HCT116 (cell line): Measurements from ENCODE around the gene LPAR2. TPM values are rescaled to one million over a fixed set of nuclear protein-coding genes. Genes with fewer than 3 reads are reported as not detected.

Experiments
- ATAC-seq: fragments of 200-7000 bp; cut with Tn5 transposase; 2 replicates; pipeline ENCODE4 v1.9.1; 2020; ENCODE audit warnings: mild to moderate bottlenecking, moderate library complexity
- BruUV-seq: library from RNA; stranded (reverse); fragments of 400-500 nt; replicated peaks from 2 replicates; lab custom pipeline; 2021; lab: Mats Ljungman, UMichigan
- CTCF ChIA-PET: fragments of 300-600 bp; sonication (Branson Sonifier 250); formaldehyde crosslinking; loops from one replicate; lab custom pipeline; 2021; ENCODE audit warnings: antibody characterized with exemption; lab: Charles Lee
- POLR2A ChIA-PET: fragments of 300-600, 350-600 bp; sonication (Branson Sonifier 250); formaldehyde crosslinking; loops from one replicate; lab custom pipeline; 2021; ENCODE audit warnings: antibody characterized with exemption; lab: Charles Lee
- RAD21 ChIA-PET, 2 experiments: fragments of 300-600 bp; sonication (Branson Sonifier 250); formaldehyde crosslinking; loops; one replicate each; lab custom pipeline; 2023; ENCODE audit warnings: low total read pairs in 2 of 2; ENCODE audit not compliant: uncharacterized antibody in 2 of 2, unreplicated experiment in 2 of 2, low non-redundant PET in 1 of 2; lab: Charles Lee
- DNase-seq: peaks from one replicate; pipeline ENCODE4 v3.0.0-alpha.2; 2010; ENCODE audit warnings: low read depth, low spot score
- H2AFZ ChIP-seq: fragments of 200-600 bp; shearing (Covaris generic), sonication (generic); 2 replicates; pipeline ENCODE4 v1.6.1; 2017; ENCODE audit warnings: low read depth, mixed run types, mixed read lengths, antibody characterized with exemption, low read length; ENCODE audit not compliant: poor library complexity, severe bottlenecking
- H3K27ac ChIP-seq: 2 replicates; pipeline ENCODE4 v1.5.1; 2012; ENCODE audit warnings: low read depth, low read length
- H3K27me3 ChIP-seq: fragments of 200-600 bp; sonication (generic); 2 replicates; pipeline ENCODE4 v1.6.1; 2016; ENCODE audit warnings: mixed run types, low read length, mixed read lengths; ENCODE audit not compliant: insufficient read depth
- H3K36me3 ChIP-seq, 2 experiments: fragments of 200-500 bp in 1 of 2; fragments of 200-600 bp in 1 of 2; sonication (Bioruptor generic) in 1 of 2; sonication (generic) in 1 of 2; 2 replicates each; pipeline versions ENCODE4 v1.5.1 to v1.6.1; 2014 to 2016; ENCODE audit warnings: low read length in 2 of 2, inconsistent platforms in 1 of 2, mixed read lengths in 1 of 2, mixed run types in 1 of 2; ENCODE audit not compliant: insufficient read depth in 2 of 2, control insufficient read depth in 1 of 2
- H3K4me1 ChIP-seq, 2 experiments: fragments of 200-600 bp in 1 of 2; sonication (generic) in 1 of 2; 2 replicates each; pipeline versions ENCODE4 v1.5.1 to v1.6.1; 2012 to 2017; ENCODE audit warnings: low read length in 2 of 2, inconsistent platforms in 1 of 2, mild to moderate bottlenecking in 1 of 2, mixed read lengths in 1 of 2, mixed run types in 1 of 2, moderate library complexity in 1 of 2; ENCODE audit not compliant: insufficient read depth in 2 of 2, control insufficient read depth in 1 of 2
- H3K4me2 ChIP-seq: fragments of 200-600 bp; sonication (generic); 2 replicates; pipeline ENCODE4 v1.6.1; 2017; ENCODE audit warnings: mixed run types, low read length, mixed read lengths
- H3K4me3 ChIP-seq, 2 experiments: fragments of 200-600 bp in 1 of 2; sonication (generic) in 1 of 2; replicated peaks in 1 of 2; 2 replicates each; pipeline ENCODE4 v1.5.1; 2011 to 2016; ENCODE audit warnings: low read length in 2 of 2, control low read depth in 1 of 2, low read depth in 1 of 2, mild to moderate bottlenecking in 1 of 2, mixed read lengths in 1 of 2, mixed run types in 1 of 2
- H3K79me2 ChIP-seq: fragments of 200-600 bp; sonication (generic); 2 replicates; pipeline ENCODE4 v1.6.1; 2017; ENCODE audit warnings: mild to moderate bottlenecking, mixed run types, low read length, moderate library complexity, mixed read lengths; ENCODE audit not compliant: insufficient read depth
- H3K9ac ChIP-seq: fragments of 200-600 bp; sonication (generic); 2 replicates; pipeline ENCODE4 v1.6.1; 2016; ENCODE audit warnings: low read length, mixed read lengths
- H3K9me2 ChIP-seq: fragments of 200-600 bp; sonication (generic), shearing (Covaris generic); 2 replicates; pipeline ENCODE4 v1.6.1; 2017; ENCODE audit warnings: mixed run types, mild to moderate bottlenecking, moderate library complexity; ENCODE audit not compliant: insufficient read depth
- H3K9me3 ChIP-seq, 2 experiments: fragments of 200-500 bp in 1 of 2; fragments of 200-600 bp in 1 of 2; sonication (Bioruptor generic) in 1 of 2; sonication (generic) in 1 of 2; 2 replicates each; pipeline ENCODE4 v1.6.1; 2014 to 2017; ENCODE audit warnings: low read length in 2 of 2, mixed read lengths in 2 of 2, inconsistent platforms in 1 of 2, low read depth in 1 of 2, mild to moderate bottlenecking in 1 of 2, mixed run types in 1 of 2, moderate library complexity in 1 of 2; ENCODE audit not compliant: control insufficient read depth in 1 of 2, insufficient read depth in 1 of 2
- H4K20me1 ChIP-seq: fragments of 200-600 bp; sonication (generic), shearing (Covaris generic); 2 replicates; pipeline ENCODE4 v1.6.1; 2017; ENCODE audit warnings: mixed run types, mild to moderate bottlenecking, moderate library complexity; ENCODE audit not compliant: insufficient read depth
- CBX3 ChIP-seq: IDR thresholded peaks from 2 replicates; pipeline ENCODE4 v1.6.1; 2012; ENCODE audit warnings: low read depth
- CEBPB ChIP-seq: IDR thresholded peaks from 2 replicates; pipeline ENCODE4 v1.6.1; 2012; ENCODE audit warnings: low read depth
- EGR1 ChIP-seq: IDR thresholded peaks from 2 replicates; pipeline ENCODE4 v1.6.1; 2012; ENCODE audit warnings: low read depth
- EZH2 ChIP-seq: fragments of 200-600 bp; sonication (generic); IDR thresholded peaks from 2 replicates; pipeline ENCODE4 v1.6.1; 2017; ENCODE audit warnings: antibody characterized with exemption, mixed run types
- EZH2phosphoT487 ChIP-seq: fragments of 200-600 bp; IDR thresholded peaks from 2 replicates; pipeline ENCODE4 v1.6.1; 2018; ENCODE audit warnings: antibody characterized with exemption, borderline replicate concordance
- JUND ChIP-seq: IDR thresholded peaks from 2 replicates; pipeline ENCODE4 v1.6.1; 2012
- MAX ChIP-seq: IDR thresholded peaks from 2 replicates; pipeline ENCODE4 v1.6.1; 2012
- POLR2A ChIP-seq: IDR thresholded peaks from 2 replicates; pipeline ENCODE4 v1.7.0; 2011; ENCODE audit warnings: borderline replicate concordance; ENCODE audit not compliant: insufficient read depth, insufficient read length; ENCODE audit errors: extremely low read depth
- POLR2AphosphoS5 ChIP-seq: IDR thresholded peaks from 2 replicates; pipeline ENCODE4 v1.6.1; 2011; ENCODE audit warnings: mild to moderate bottlenecking, low read depth, low read length, moderate library complexity
- RAD21 ChIP-seq: IDR thresholded peaks from 2 replicates; pipeline ENCODE4 v1.6.1; 2012; ENCODE audit warnings: low read depth, mild to moderate bottlenecking
- REST ChIP-seq: IDR thresholded peaks from 2 replicates; pipeline ENCODE4 v1.6.1; 2012; ENCODE audit warnings: low read depth
- SIN3A ChIP-seq: IDR thresholded peaks from 2 replicates; pipeline ENCODE4 v1.6.1; 2012; ENCODE audit warnings: low read depth
- SP1 ChIP-seq: IDR thresholded peaks from 2 replicates; pipeline ENCODE4 v1.6.1; 2012; ENCODE audit warnings: low read depth
- SRF ChIP-seq: IDR thresholded peaks from 2 replicates; pipeline ENCODE4 v1.6.1; 2012; ENCODE audit warnings: low read depth
- TCF7L2 ChIP-seq: IDR thresholded peaks from 2 replicates; pipeline ENCODE4 v1.7.0; 2011; ENCODE audit warnings: borderline replicate concordance, inconsistent platforms; ENCODE audit not compliant: insufficient read depth, insufficient read length; ENCODE audit errors: extremely low read depth
- YY1 ChIP-seq: IDR thresholded peaks from 2 replicates; pipeline ENCODE4 v1.6.1; 2011; ENCODE audit warnings: low read length, low read depth, moderate library complexity, mild to moderate bottlenecking; ENCODE audit not compliant: insufficient replicate concordance; ENCODE audit errors: extremely low read depth
- ZBTB33 ChIP-seq: IDR thresholded peaks from 2 replicates; pipeline ENCODE4 v1.6.1; 2011; ENCODE audit warnings: mild to moderate bottlenecking, low read length, moderate library complexity; ENCODE audit not compliant: insufficient replicate concordance; ENCODE audit errors: extremely low read depth
- ZFX ChIP-seq: fragments of 450-650 bp; IDR thresholded peaks from 2 replicates; pipeline ENCODE4 v1.6.1; 2017
- intact Hi-C: fragments of 100-400 bp; cut with micrococcal nuclease; formaldehyde crosslinking; loops from 2 replicates; pipeline ENCODE4 v1.10.0; 2022
- total RNA-seq: library from RNA; stranded (reverse); gene quantifications from one replicate; pipeline ENCODE4 v1.2.1, GENCODE V29; 2021; ENCODE audit not compliant: unreplicated experiment

The LPAR2 gene
- total RNA-seq, 1 experiment from 2014 or later, result 28.2 TPM

- no peak for TF ChIP-seq REST
Observed at GRCh38 chr19:19663256-19664120, 35.5 kb upstream of the LPAR2 start, which contains the start of gene ATP13A1 (continued).

- CTCF ChIA-PET, result no interaction called here
- no peaks in the 10 kb centered on the region for H3K27me3 ChIP-seq
- peak overlapping the region; percentile 70 to 96 for H3K4me3 ChIP-seq
- no peak for ATAC-seq
- H3K27ac ChIP-seq, result peak overlapping the region; percentile 92
- no peaks in the 10 kb centered on the region for H3K9me2 ChIP-seq
- no peaks in the 10 kb centered on the region for H3K9me3 ChIP-seq
- H3K79me2 ChIP-seq, result peaks cover 41% of the 10 kb centered on the region
- H2AFZ ChIP-seq, result no peak overlapping the region
- DNase-seq, result no peak
- intact Hi-C loops, result loop anchor here (1.0 kb wide), 1 partner anchor 113 kb away; no protein-coding TSS in a partner anchor
- no TSS peak for BruUV-seq
- H3K4me1 ChIP-seq, result peaks cover 8 to 33% of the 10 kb centered on the region in 2 experiments; a peak in 3 of 4 replicates
- H3K9ac ChIP-seq, result peak overlapping the region; percentile 95
- POLR2A ChIA-PET, result no interaction called here
- RAD21 ChIA-PET, result no interaction called here
- no peaks in the 10 kb centered on the region for H4K20me1 ChIP-seq
- H3K36me3 ChIP-seq, result peaks cover 13 to 24% of the 10 kb centered on the region in 2 experiments; a peak in 3 of 4 replicates
- H3K4me2 ChIP-seq, result peak overlapping the region; percentile 91
- no peak for TF ChIP-seq SIN3A
- TF ChIP-seq ZBTB33, result no peak
- TF ChIP-seq POLR2AphosphoS5, result no peak
- TF ChIP-seq SP1, result no peak
- no peak for TF ChIP-seq RAD21
- TF ChIP-seq YY1, result no peak
- TF ChIP-seq CEBPB, result no peak
- no peak for TF ChIP-seq EZH2phosphoT487
- TF ChIP-seq TCF7L2, result no peak
- TF ChIP-seq POLR2A, result no peak
- TF ChIP-seq MAX, result no peak
- TF ChIP-seq SRF, result no peak
- TF ChIP-seq ZFX, result no peak
- TF ChIP-seq EGR1, result no peak
- TF ChIP-seq CBX3, result no peak
- no peak for TF ChIP-seq JUND
- no peak for TF ChIP-seq EZH2
Observed at GRCh38 chr19:19662871-19663255, 34.8 kb upstream of the LPAR2 start.
